MM.1S (cell line): ENCODE data around the gene ABCB9.

Experiments used
- CTCF ChIP-seq: fragments of 300-600 bp; sonication (generic); IDR thresholded peaks from 2 replicates; pipeline ENCODE4 v1.5.1; 2016; ENCODE audit warnings: antibody characterized with exemption, low read length, mixed read lengths
- EZH2 ChIP-seq: fragments of 300-600 bp; sonication (generic); optimal IDR thresholded peaks from 2 replicates; pipeline ENCODE3; 2017; ENCODE audit warnings: low read depth, mild to moderate bottlenecking, antibody characterized with exemption, low read length, mixed read lengths

- TF ChIP-seq EZH2 (no peak), CTCF (no peak)
Observed at GRCh38 chr12:122968104-122968503, 1.8 kb upstream of the ABCB9 start.
